ENCODE measurements around the gene SYCE3. TPM values are rescaled to one million over a fixed set of nuclear protein-coding genes. Genes with fewer than 3 reads are reported as not detected.

SYCE3 gene
- total RNA-seq, 1 donor from 2014 or later: not detected

- H3K27me3 Mint-ChIP-seq: no peaks in the 10 kb centered on the region
- TF ChIP-seq CTCF (IDR thresholded peaks at IDR 0.05; ENCODE audit: unreplicated experiment): no peak
- DNase-seq (ENCODE audit: low spot score, unreplicated experiment): no peak
- no peaks in the 10 kb centered on the region for H3K9me3 Mint-ChIP-seq (ENCODE audit: low read depth)
- H3K27ac Mint-ChIP-seq: no peak overlapping the region
- H3K4me3 Mint-ChIP-seq (ENCODE audit: low read depth): no peak overlapping the region
- no peaks in the 10 kb centered on the region for H3K4me1 Mint-ChIP-seq (ENCODE audit: low read depth)
- peaks cover 6% of the 10 kb centered on the region for H3K36me3 Mint-ChIP-seq (ENCODE audit: insufficient read depth)
Observed at GRCh38 chr22:50573491-50574382, 11.0 kb upstream of the SYCE3 start.

GRCh38 chr22:50572965-50573364, 10.2 kb upstream of the SYCE3 start:
- peaks cover 6% of the 10 kb centered on the region for H3K36me3 Mint-ChIP-seq (ENCODE audit: insufficient read depth)
- H3K4me1 Mint-ChIP-seq (ENCODE audit: low read depth): no peaks in the 10 kb centered on the region
- DNase-seq (ENCODE audit: low spot score, unreplicated experiment): no peak
- H3K9me3 Mint-ChIP-seq (ENCODE audit: low read depth): no peaks in the 10 kb centered on the region
- H3K27ac Mint-ChIP-seq: no peak overlapping the region
- TF ChIP-seq CTCF (IDR thresholded peaks at IDR 0.05; ENCODE audit: unreplicated experiment): no peak
- H3K27me3 Mint-ChIP-seq: no peaks in the 10 kb centered on the region
- no peak overlapping the region for H3K4me3 Mint-ChIP-seq (ENCODE audit: low read depth)

- DNase-seq (ENCODE audit: low spot score, unreplicated experiment): no peak
- H3K4me1 Mint-ChIP-seq (ENCODE audit: low read depth): no peaks in the 10 kb centered on the region
- H3K4me3 Mint-ChIP-seq (ENCODE audit: low read depth): no peak overlapping the region
- peaks cover 6% of the 10 kb centered on the region for H3K36me3 Mint-ChIP-seq (ENCODE audit: insufficient read depth)
- no peaks in the 10 kb centered on the region for H3K9me3 Mint-ChIP-seq (ENCODE audit: low read depth)
- H3K27ac Mint-ChIP-seq: no peak overlapping the region
- TF ChIP-seq CTCF (IDR thresholded peaks at IDR 0.05; ENCODE audit: unreplicated experiment): no peak
- no peaks in the 10 kb centered on the region for H3K27me3 Mint-ChIP-seq
Observed at GRCh38 chr22:50571264-50572175, 8.8 kb upstream of the SYCE3 start.

- Mint-ChIP-seq H3K27me3 (no peaks in the 10 kb centered on the region), H3K4me1 (ENCODE audit: low read depth) (no peaks in the 10 kb centered on the region), H3K36me3 (ENCODE audit: insufficient read depth) (peaks cover 6% of the 10 kb centered on the region), H3K27ac (no peak overlapping the region), H3K4me3 (ENCODE audit: low read depth) (no peak overlapping the region), H3K9me3 (ENCODE audit: low read depth) (no peaks in the 10 kb centered on the region)
- no peak for DNase-seq (ENCODE audit: low spot score, unreplicated experiment)
- TF ChIP-seq CTCF (IDR thresholded peaks at IDR 0.05; ENCODE audit: unreplicated experiment): no peak
Observed at GRCh38 chr22:50570861-50571260, 8.1 kb upstream of the SYCE3 start.

GRCh38 chr22:50569896-50570535, 7.3 kb upstream of the SYCE3 start:
- H3K4me1 Mint-ChIP-seq (ENCODE audit: low read depth): no peaks in the 10 kb centered on the region
- H3K4me3 Mint-ChIP-seq (ENCODE audit: low read depth): no peak overlapping the region
- H3K27ac Mint-ChIP-seq: no peak overlapping the region
- H3K36me3 Mint-ChIP-seq (ENCODE audit: insufficient read depth): peaks cover 6% of the 10 kb centered on the region
- H3K27me3 Mint-ChIP-seq: no peaks in the 10 kb centered on the region
- no peaks in the 10 kb centered on the region for H3K9me3 Mint-ChIP-seq (ENCODE audit: low read depth)
- no peak for TF ChIP-seq CTCF (IDR thresholded peaks at IDR 0.05; ENCODE audit: unreplicated experiment)
- DNase-seq (ENCODE audit: low spot score, unreplicated experiment): no peak

Measured in progenitor cell of endocrine pancreas (in vitro differentiated cells).